GM21619 (cell line): ENCODE data around the gene WFS1.

Experiments used
- ATAC-seq: cut with Tn5 transposase; IDR thresholded peaks from one replicate; pipeline ENCODE4 v1.9.1; 2021; ENCODE audit not compliant: unreplicated experiment

The WFS1 gene

DNA sequence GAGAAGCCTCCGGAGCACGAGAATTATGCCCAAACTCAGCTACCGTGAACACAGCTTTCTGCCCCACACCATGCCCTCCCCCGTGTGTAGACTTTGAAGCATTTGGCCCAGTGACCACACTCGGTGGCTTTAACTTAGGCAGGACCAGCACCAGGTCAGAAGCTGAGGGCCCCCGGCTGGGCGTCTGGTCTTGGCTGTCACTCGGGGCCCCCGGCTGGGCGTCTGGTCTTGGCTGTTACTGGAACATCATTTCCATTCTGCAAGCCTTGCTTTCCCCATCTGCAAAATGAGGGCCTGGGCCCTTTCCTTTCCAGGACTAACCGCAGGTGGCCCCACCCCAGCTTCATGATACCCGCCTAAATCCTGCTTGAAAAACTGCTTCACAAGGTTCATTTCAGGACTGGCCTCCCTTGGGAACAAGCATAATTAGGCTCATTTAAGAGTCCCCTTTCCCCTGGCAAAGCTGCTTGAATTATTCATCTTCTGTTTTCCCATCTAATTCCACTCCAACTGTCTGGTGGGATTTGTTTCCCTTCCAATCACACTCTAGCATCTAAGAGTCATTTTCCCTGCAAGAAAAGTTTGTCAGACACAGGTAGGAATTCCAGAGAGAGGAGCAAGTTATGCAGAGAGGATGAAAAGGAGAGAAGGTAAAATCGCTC, 82.5 kb downstream of the WFS1 start:
- ATAC-seq: no peak
